Caco-2 (cell line): Measurements from ENCODE around the gene ARRDC2. TPM values are rescaled to one million over a fixed set of nuclear protein-coding genes. Genes with fewer than 3 reads are reported as not detected.

ENCODE experiments used
- BruUV-seq: library from RNA; stranded (reverse); fragments of 400-500 nt; replicated peaks from 2 replicates; lab custom pipeline; 2021; lab: Mats Ljungman, UMichigan
- CTCF ChIA-PET: fragments of 300-600 bp; sonication (Branson Sonifier 250); formaldehyde crosslinking; loops from one replicate; lab custom pipeline; 2022; ENCODE audit warnings: antibody characterized with exemption; lab: Charles Lee
- POLR2A ChIA-PET: fragments of 300-600 bp; sonication (Branson Sonifier 250); formaldehyde crosslinking; loops from one replicate; lab custom pipeline; 2022; ENCODE audit warnings: antibody characterized with exemption; lab: Charles Lee
- DNase-seq, 2 experiments: peaks; one replicate each; pipeline versions ENCODE4 v3.0.0 to v3.0.0-alpha.2; 2020 to 2022
- H3K27me3 ChIP-seq: replicated peaks from 2 replicates; pipeline ENCODE4 v1.6.0; 2011; ENCODE audit warnings: low read length; ENCODE audit not compliant: control insufficient read depth, insufficient read depth
- H3K36me3 ChIP-seq: 2 replicates; pipeline ENCODE4 v1.5.1; 2011; ENCODE audit warnings: low read length; ENCODE audit not compliant: control insufficient read depth, insufficient read depth
- H3K4me1 ChIP-seq: fragments of 250-450 bp; sonication (Bioruptor Pico); 2 replicates; pipeline ENCODE4 v1.5.1; 2020; ENCODE audit warnings: mild to moderate bottlenecking
- H3K4me3 ChIP-seq: 2 replicates; pipeline ENCODE4 v1.5.1; 2011; ENCODE audit warnings: low read depth, mild to moderate bottlenecking, control low read depth, low read length
- H3K9me3 ChIP-seq: fragments of 250-450 bp; sonication (Bioruptor Pico); 2 replicates; pipeline ENCODE4 v1.5.1; 2020; ENCODE audit warnings: mild to moderate bottlenecking, moderate library complexity
- H3K27ac Mint-ChIP-seq: one replicate; pipeline ENCODE4 v1.8.0; 2022; ENCODE audit warnings: mixed read lengths; ENCODE audit not compliant: unreplicated experiment
- H3K27me3 Mint-ChIP-seq: one replicate; pipeline ENCODE4 v1.8.0; 2022; ENCODE audit warnings: mixed read lengths; ENCODE audit not compliant: insufficient read depth, unreplicated experiment
- H3K36me3 Mint-ChIP-seq: one replicate; pipeline ENCODE4 v1.8.0; 2022; ENCODE audit warnings: mild to moderate bottlenecking, mixed read lengths; ENCODE audit not compliant: insufficient read depth, unreplicated experiment
- H3K4me1 Mint-ChIP-seq: one replicate; pipeline ENCODE4 v1.8.0; 2022; ENCODE audit warnings: low read depth, mixed read lengths; ENCODE audit not compliant: unreplicated experiment
- H3K4me3 Mint-ChIP-seq: one replicate; pipeline ENCODE4 v1.8.0; 2022; ENCODE audit warnings: mild to moderate bottlenecking, moderate library complexity, mixed read lengths; ENCODE audit not compliant: unreplicated experiment
- H3K9me3 Mint-ChIP-seq: one replicate; pipeline ENCODE4 v1.8.0; 2022; ENCODE audit warnings: mixed read lengths; ENCODE audit not compliant: unreplicated experiment
- intact Hi-C: fragments of 100-400 bp; cut with micrococcal nuclease; formaldehyde crosslinking; loops from one replicate; pipeline ENCODE4 v1.10.0; 2022; ENCODE audit not compliant: unreplicated experiment
- total RNA-seq: library from RNA; stranded (reverse); gene quantifications from 2 replicates; pipeline ENCODE4 v1.2.3, GENCODE V29; 2022
- TF ChIP-seq, protein P1 (sequence below), 2 experiments: fragments of 200-600 bp in 1 of 2; IDR thresholded peaks; 1 replicate in 1 of 2; 2 replicates in 1 of 2; pipeline versions ENCODE4 v1.5.1 to v1.8.0; 2011 to 2022; ENCODE audit warnings: antibody characterized with exemption in 1 of 2, control low read depth in 1 of 2, inconsistent platforms in 1 of 2, low read depth in 1 of 2, low read length in 1 of 2, mild to moderate bottlenecking in 1 of 2, moderate library complexity in 1 of 2; ENCODE audit not compliant: insufficient read depth in 1 of 2, severe bottlenecking in 1 of 2, unreplicated experiment in 1 of 2

The ARRDC2 gene
- total RNA-seq, 1 experiment from 2014 or later = 6.0 TPM

DNA sequence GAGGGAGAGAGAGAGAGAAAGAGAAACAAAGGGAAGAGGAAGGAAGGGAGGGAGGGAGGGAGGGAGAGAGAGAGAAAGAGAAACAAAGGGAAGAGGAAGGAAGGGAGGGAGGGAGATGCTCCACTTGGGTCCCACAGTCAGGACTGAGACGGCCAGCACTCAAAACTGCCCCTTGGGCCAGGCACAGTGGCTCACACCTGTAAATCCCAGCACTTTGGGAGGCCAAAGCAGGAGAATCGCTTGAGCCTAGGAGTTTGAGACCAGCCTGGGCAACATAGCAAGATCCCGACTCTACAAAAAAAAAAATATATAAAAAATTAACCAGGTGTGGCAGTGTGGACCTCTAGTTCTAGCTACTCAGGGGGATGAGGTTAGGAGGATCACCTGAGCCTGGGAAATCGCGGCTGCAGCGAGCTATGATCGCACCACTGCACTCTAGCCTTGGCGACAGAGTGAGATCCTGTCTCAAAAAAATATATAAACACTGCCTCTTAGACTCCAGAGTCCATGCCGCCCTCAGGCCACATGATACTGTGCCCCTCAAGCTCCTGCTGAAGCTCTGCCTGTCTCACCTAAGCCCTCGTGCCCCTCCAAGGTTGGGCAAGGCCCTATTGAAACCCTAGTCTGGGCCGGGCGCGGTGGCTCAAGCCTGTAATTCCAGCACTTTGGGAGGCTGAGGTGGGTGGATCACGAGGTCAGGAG, 8.4 kb downstream of the ARRDC2 start:
- no peak for DNase-seq
- POLR2A ChIA-PET = no interaction called here
- Histone ChIP-seq H3K9me3 (no peaks in the 10 kb centered on the region), H3K27me3 (no peaks in the 10 kb centered on the region), H3K4me3 (no peak overlapping the region), H3K4me1 (peaks cover 9% of the 10 kb centered on the region), H3K36me3 (peaks cover 1% of the 10 kb centered on the region)
- intact Hi-C loops = no loop called here
- Mint-ChIP-seq H3K27ac (no peak overlapping the region), H3K27me3 (no peaks in the 10 kb centered on the region), H3K9me3 (no peaks in the 10 kb centered on the region), H3K36me3 (peaks cover 17% of the 10 kb centered on the region), H3K4me1 (peaks cover 7% of the 10 kb centered on the region), H3K4me3 (no peak overlapping the region)
- CTCF ChIA-PET = no interaction called here
- BruUV-seq = no TSS peak
- TF ChIP-seq, protein P1, sequence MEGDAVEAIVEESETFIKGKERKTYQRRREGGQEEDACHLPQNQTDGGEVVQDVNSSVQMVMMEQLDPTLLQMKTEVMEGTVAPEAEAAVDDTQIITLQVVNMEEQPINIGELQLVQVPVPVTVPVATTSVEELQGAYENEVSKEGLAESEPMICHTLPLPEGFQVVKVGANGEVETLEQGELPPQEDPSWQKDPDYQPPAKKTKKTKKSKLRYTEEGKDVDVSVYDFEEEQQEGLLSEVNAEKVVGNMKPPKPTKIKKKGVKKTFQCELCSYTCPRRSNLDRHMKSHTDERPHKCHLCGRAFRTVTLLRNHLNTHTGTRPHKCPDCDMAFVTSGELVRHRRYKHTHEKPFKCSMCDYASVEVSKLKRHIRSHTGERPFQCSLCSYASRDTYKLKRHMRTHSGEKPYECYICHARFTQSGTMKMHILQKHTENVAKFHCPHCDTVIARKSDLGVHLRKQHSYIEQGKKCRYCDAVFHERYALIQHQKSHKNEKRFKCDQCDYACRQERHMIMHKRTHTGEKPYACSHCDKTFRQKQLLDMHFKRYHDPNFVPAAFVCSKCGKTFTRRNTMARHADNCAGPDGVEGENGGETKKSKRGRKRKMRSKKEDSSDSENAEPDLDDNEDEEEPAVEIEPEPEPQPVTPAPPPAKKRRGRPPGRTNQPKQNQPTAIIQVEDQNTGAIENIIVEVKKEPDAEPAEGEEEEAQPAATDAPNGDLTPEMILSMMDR (IDR thresholded peaks at IDR 0.05; ENCODE audit: insufficient read depth in 1 of 2, low read depth in 1 of 2, low read length in 1 of 2, severe bottlenecking in 1 of 2, unreplicated experiment in 1 of 2) = no peak

DNA sequence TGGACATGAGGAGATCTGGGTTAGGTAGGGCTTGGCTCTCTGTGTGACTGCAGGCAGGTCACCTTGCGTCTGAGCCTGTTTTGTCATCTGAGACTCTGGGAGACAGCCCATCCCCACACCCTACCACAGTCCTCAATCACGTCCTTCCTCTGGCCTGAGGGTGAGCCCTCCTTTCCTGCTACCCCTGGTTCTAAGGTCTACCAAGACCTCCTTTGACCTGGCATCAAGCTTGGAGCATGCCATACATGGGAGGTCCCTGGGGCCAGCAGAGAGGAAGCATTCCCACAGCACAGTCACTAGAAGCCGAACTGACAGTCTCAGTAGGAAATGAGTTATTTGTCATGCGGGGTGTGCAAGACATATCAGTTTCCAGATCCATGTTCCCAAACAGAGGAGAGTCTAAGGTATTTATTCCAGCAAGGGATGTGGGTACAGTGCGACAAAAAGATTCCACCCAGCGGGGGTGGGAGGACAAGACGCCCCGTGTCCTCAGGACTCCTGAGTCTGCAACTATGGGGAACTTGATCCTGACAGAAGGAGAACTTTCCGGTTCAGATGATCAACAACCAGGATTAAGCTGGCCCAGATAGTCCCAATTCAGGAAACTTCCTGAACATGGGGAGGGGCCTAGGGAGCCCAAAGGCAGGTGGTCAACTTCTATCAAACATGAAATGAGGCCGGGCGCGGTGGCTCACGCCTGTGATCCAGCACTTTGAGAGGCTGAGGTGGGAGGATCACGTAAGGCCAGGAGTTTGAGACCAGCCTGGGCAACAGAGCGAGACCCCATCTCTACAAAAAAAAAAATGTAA, 9.5 kb downstream of the ARRDC2 start:
- peaks cover 9% of the 10 kb centered on the region for H3K4me1 ChIP-seq
- no peak for DNase-seq
- Mint-ChIP-seq H3K9me3 (no peaks in the 10 kb centered on the region), H3K27me3 (no peaks in the 10 kb centered on the region), H3K27ac (no peak overlapping the region), H3K4me3 (no peak overlapping the region), H3K4me1 (peaks cover 11% of the 10 kb centered on the region), H3K36me3 (peaks cover 17% of the 10 kb centered on the region)
- ChIA-PET POLR2A (no interaction called here), CTCF (interaction anchor here (0.6 kb wide), 1 partner anchor 67 kb away, joined by 9 read pairs; no protein-coding TSS in a partner anchor)
- no peaks in the 10 kb centered on the region for H3K9me3 ChIP-seq
- H3K27me3 ChIP-seq = no peaks in the 10 kb centered on the region
- no TSS peak for BruUV-seq
- peaks cover 1% of the 10 kb centered on the region for H3K36me3 ChIP-seq
- TF ChIP-seq, protein P1 (IDR thresholded peaks at IDR 0.05; ENCODE audit: insufficient read depth in 1 of 2, low read depth in 1 of 2, low read length in 1 of 2, severe bottlenecking in 1 of 2, unreplicated experiment in 1 of 2) = no peak
- no peak overlapping the region for H3K4me3 ChIP-seq
- intact Hi-C loops = no loop called here

DNA sequence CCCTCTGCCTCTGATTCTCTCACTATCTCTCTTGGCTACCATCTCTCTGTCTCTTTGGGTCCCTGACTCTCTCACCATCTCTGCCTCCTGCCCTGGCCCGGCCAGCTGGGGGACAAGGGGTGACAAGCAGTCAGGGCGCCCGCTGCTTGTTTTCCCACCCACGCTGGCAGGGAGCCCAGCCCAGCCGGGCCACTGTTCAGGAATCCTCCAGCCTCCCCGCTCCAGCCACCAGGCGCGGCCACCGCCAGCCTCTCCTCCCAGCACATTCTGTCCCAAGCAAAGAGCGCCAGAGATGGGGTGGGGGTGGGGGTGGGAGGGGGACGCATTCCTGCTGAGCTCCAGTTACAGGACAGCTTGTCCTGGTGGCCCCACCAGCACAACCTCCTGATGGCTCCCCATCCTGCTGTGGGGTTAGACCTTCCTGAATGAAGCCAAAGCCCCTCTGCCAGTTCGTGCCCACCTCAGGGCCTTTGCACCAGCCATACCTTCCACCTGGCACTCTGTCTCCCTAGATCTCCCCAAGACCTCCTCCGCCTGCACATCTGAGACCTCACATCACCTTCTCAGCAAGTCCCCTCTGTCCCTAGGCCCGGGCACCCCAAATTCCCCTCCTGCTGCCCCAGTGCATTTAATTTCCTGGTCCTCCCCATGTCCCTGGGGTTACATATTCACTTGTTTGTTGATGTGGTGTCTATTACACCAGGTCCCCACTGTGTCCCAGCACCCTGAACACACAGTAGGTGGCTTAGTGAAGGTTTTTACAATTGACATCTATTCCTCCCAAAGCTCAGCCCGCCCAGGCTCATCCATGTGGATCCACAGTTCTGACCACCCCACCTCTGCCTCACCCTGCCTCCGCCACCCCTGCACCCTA, 12.5 kb downstream of the ARRDC2 start:
- intact Hi-C loops = no loop called here

More for the DNA sequence above, 12.5 kb downstream of the ARRDC2 start:
- Histone ChIP-seq H3K36me3 (no peaks in the 10 kb centered on the region), H3K4me1 (no peaks in the 10 kb centered on the region), H3K9me3 (no peaks in the 10 kb centered on the region), H3K27me3 (no peaks in the 10 kb centered on the region), H3K4me3 (no peak overlapping the region)
- ChIA-PET CTCF (interaction anchor here (0.6 to 0.7 kb wide), 2 partner anchors 221 to 1257 kb away, joined by 3 to 5 read pairs; no protein-coding TSS in a partner anchor), POLR2A (no interaction called here)
- no peak overlapping the region for H3K27ac Mint-ChIP-seq
- H3K4me1 Mint-ChIP-seq = peaks cover 6% of the 10 kb centered on the region
- H3K36me3 Mint-ChIP-seq = peaks cover 5% of the 10 kb centered on the region
- H3K27me3 Mint-ChIP-seq = no peaks in the 10 kb centered on the region
- no TSS peak for BruUV-seq
- H3K9me3 Mint-ChIP-seq = no peaks in the 10 kb centered on the region
- no peak overlapping the region for H3K4me3 Mint-ChIP-seq
- DNase-seq = no peak
- TF ChIP-seq, protein P1 (IDR thresholded peaks at IDR 0.05; ENCODE audit: insufficient read depth in 1 of 2, low read depth in 1 of 2, low read length in 1 of 2, severe bottlenecking in 1 of 2, unreplicated experiment in 1 of 2) = no peak
